ENCODE data around the gene ADPRM. TPM values are rescaled to one million over a fixed set of nuclear protein-coding genes. Genes with fewer than 3 reads are reported as not detected.

Gene ADPRM
- total RNA-seq, 1 experiment from 2014 or later = 7.4 TPM

GRCh38 chr17:10738521-10739258, 41.3 kb downstream of the ADPRM start:
- H3K27ac Mint-ChIP-seq = no peak overlapping the region
- H3K9me3 Mint-ChIP-seq = no peaks in the 10 kb centered on the region
- peaks cover 10% of the 10 kb centered on the region for H3K4me1 Mint-ChIP-seq
- H3K4me3 Mint-ChIP-seq = no peak overlapping the region
- no peaks in the 10 kb centered on the region for H3K27me3 Mint-ChIP-seq (ENCODE audit: low read depth)
- no peak for DNase-seq (ENCODE audit: low spot score)
- no peak for ATAC-seq
- no peaks in the 10 kb centered on the region for H3K36me3 Mint-ChIP-seq
- ChIA-PET POLR2A (no interaction called here), CTCF (interaction anchor here (0.6 to 3.8 kb wide), 3 partner anchors 19 to 110 kb away, joined by 3 to 99 read pairs (median 8); no protein-coding TSS in a partner anchor)
- TF ChIP-seq JUN (CRISPR knock-in tag; IDR thresholded peaks at IDR 0.05) (no peak), RELA (CRISPR knock-in tag; IDR thresholded peaks at IDR 0.05; ENCODE audit: borderline replicate concordance) (no peak), CREM (CRISPR knock-in tag; IDR thresholded peaks at IDR 0.05) (no peak), ZNF232 (CRISPR knock-in tag; IDR thresholded peaks at IDR 0.05) (no peak), IRF2 (CRISPR knock-in tag; IDR thresholded peaks at IDR 0.05; ENCODE audit: borderline replicate concordance, low read depth) (no peak), ZBTB21 (CRISPR knock-in tag; IDR thresholded peaks at IDR 0.05; ENCODE audit: borderline replicate concordance) (no peak), HMGA2 (CRISPR knock-in tag; IDR thresholded peaks at IDR 0.05) (no peak), SMAD4 (CRISPR knock-in tag; IDR thresholded peaks at IDR 0.05) (no peak), NR2C2 (CRISPR knock-in tag; IDR thresholded peaks at IDR 0.05) (no peak), ZNF138 (CRISPR knock-in tag; conservative IDR thresholded peaks at IDR 0.05) (no peak), ZNF423 (CRISPR knock-in tag; IDR thresholded peaks at IDR 0.05) (no peak), ZNF317 (CRISPR knock-in tag; IDR thresholded peaks at IDR 0.05; ENCODE audit: borderline replicate concordance, low read depth) (no peak)
- TF ChIP-seq, protein P1, sequence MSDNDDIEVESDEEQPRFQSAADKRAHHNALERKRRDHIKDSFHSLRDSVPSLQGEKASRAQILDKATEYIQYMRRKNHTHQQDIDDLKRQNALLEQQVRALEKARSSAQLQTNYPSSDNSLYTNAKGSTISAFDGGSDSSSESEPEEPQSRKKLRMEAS (CRISPR knock-in tag; IDR thresholded peaks at IDR 0.05) = no peak
- TF ChIP-seq, protein P2, sequence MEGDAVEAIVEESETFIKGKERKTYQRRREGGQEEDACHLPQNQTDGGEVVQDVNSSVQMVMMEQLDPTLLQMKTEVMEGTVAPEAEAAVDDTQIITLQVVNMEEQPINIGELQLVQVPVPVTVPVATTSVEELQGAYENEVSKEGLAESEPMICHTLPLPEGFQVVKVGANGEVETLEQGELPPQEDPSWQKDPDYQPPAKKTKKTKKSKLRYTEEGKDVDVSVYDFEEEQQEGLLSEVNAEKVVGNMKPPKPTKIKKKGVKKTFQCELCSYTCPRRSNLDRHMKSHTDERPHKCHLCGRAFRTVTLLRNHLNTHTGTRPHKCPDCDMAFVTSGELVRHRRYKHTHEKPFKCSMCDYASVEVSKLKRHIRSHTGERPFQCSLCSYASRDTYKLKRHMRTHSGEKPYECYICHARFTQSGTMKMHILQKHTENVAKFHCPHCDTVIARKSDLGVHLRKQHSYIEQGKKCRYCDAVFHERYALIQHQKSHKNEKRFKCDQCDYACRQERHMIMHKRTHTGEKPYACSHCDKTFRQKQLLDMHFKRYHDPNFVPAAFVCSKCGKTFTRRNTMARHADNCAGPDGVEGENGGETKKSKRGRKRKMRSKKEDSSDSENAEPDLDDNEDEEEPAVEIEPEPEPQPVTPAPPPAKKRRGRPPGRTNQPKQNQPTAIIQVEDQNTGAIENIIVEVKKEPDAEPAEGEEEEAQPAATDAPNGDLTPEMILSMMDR (IDR thresholded peaks at IDR 0.05) = no peak
- TF ChIP-seq, protein P3, sequence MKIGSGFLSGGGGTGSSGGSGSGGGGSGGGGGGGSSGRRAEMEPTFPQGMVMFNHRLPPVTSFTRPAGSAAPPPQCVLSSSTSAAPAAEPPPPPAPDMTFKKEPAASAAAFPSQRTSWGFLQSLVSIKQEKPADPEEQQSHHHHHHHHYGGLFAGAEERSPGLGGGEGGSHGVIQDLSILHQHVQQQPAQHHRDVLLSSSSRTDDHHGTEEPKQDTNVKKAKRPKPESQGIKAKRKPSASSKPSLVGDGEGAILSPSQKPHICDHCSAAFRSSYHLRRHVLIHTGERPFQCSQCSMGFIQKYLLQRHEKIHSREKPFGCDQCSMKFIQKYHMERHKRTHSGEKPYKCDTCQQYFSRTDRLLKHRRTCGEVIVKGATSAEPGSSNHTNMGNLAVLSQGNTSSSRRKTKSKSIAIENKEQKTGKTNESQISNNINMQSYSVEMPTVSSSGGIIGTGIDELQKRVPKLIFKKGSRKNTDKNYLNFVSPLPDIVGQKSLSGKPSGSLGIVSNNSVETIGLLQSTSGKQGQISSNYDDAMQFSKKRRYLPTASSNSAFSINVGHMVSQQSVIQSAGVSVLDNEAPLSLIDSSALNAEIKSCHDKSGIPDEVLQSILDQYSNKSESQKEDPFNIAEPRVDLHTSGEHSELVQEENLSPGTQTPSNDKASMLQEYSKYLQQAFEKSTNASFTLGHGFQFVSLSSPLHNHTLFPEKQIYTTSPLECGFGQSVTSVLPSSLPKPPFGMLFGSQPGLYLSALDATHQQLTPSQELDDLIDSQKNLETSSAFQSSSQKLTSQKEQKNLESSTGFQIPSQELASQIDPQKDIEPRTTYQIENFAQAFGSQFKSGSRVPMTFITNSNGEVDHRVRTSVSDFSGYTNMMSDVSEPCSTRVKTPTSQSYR (CRISPR knock-in tag; IDR thresholded peaks at IDR 0.05) = no peak
- TF ChIP-seq, protein P4, sequence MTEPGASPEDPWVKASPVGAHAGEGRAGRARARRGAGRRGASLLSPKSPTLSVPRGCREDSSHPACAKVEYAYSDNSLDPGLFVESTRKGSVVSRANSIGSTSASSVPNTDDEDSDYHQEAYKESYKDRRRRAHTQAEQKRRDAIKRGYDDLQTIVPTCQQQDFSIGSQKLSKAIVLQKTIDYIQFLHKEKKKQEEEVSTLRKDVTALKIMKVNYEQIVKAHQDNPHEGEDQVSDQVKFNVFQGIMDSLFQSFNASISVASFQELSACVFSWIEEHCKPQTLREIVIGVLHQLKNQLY (CRISPR knock-in tag; IDR thresholded peaks at IDR 0.05) = no peak

DNA sequence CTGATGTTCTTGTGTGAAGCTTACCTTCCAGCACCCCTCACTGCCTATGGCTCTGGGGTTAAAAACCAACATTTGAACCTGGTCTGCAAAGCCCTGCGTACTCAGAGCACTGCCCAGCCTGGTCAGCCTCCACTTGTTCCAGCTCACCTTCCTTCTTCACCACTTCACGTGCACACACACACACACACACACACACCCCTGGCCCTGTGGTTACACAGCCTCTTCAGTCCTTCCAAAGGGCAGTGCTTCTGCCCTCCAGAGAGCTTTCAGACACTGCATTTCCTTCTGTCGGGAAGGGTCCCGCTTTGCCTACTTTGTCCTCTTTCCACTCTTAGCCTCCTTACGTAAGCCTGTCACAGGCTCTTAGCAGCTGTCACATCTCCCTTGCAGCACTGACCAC, 42.0 kb downstream of the ADPRM start:
- ATAC-seq (no peak), DNase-seq (ENCODE audit: low spot score) (no peak)
- TF ChIP-seq NR1H2 (CRISPR knock-in tag; IDR thresholded peaks at IDR 0.05) = no peak
- no peak for TF ChIP-seq CBFB (CRISPR knock-in tag; IDR thresholded peaks at IDR 0.05; ENCODE audit: low read depth)
- no peaks in the 10 kb centered on the region for H3K9me3 Mint-ChIP-seq
- no peak overlapping the region for H3K27ac Mint-ChIP-seq
- no peak overlapping the region for H3K4me3 Mint-ChIP-seq
- ChIA-PET POLR2A (interaction anchor here (0.7 kb wide), 1 partner anchor 974 kb away, joined by 3 read pairs; no protein-coding TSS in a partner anchor), CTCF (interaction anchor here (0.6 to 3.8 kb wide), 3 partner anchors 18 to 105 kb away, joined by 3 to 99 read pairs (median 3); no protein-coding TSS in a partner anchor)
- H3K4me1 Mint-ChIP-seq = peaks cover 10% of the 10 kb centered on the region
- H3K36me3 Mint-ChIP-seq = no peaks in the 10 kb centered on the region
- no peaks in the 10 kb centered on the region for H3K27me3 Mint-ChIP-seq (ENCODE audit: low read depth)

Data from WTC11 (cell line).